Endothelial cell of umbilical vein (primary cell): ENCODE measurements around the gene PTGR3. TPM values are rescaled to one million over a fixed set of nuclear protein-coding genes. Genes with fewer than 3 reads are reported as not detected.

Experiments
- BruUV-seq: library from RNA; stranded (reverse); fragments of 400-500 nt; replicated peaks from 2 replicates; lab custom pipeline; 2021; lab: Mats Ljungman, UMichigan
- CTCF ChIA-PET: fragments of 300-600, 350-600 bp; sonication (Branson Sonifier 250); formaldehyde crosslinking; loops from one replicate; lab custom pipeline; 2021; ENCODE audit warnings: antibody characterized with exemption, inconsistent platforms; lab: Charles Lee
- POLR2A ChIA-PET: fragments of 300-600, 350-600 bp; sonication (Branson Sonifier 250); formaldehyde crosslinking; loops from one replicate; lab custom pipeline; 2021; ENCODE audit warnings: antibody characterized with exemption, inconsistent platforms; lab: Charles Lee
- DNase-seq: peaks from one replicate; pipeline ENCODE4 v3.0.0-alpha.2; 2011; ENCODE audit warnings: low read depth, low spot score
- FAIRE-seq: peaks from 2 replicates; lab custom pipeline; 2011; peaks lifted over from hg19 to GRCh38; lab: Jason Lieb, UNC
- H2AFZ ChIP-seq: 2 replicates; pipeline ENCODE4 v1.6.0; 2012; ENCODE audit warnings: low read depth, low read length, control low read depth, inconsistent platforms
- H3K27ac ChIP-seq: 2 replicates; pipeline ENCODE4 v1.5.1; 2011; ENCODE audit warnings: low read depth, mild to moderate bottlenecking, control low read depth, low read length, moderate library complexity; ENCODE audit not compliant: insufficient read depth
- H3K27me3 ChIP-seq, 2 experiments: 2 replicates each; pipeline versions ENCODE4 v1.6.0 to v1.6.1; 2011; ENCODE audit warnings: low read length in 2 of 2, mixed read lengths in 1 of 2; ENCODE audit not compliant: control insufficient read depth in 2 of 2, insufficient read depth in 2 of 2
- H3K36me3 ChIP-seq, 2 experiments: 2 replicates in 1 of 2; 3 replicates in 1 of 2; pipeline ENCODE4 v1.5.1; 2011; ENCODE audit warnings: low read length in 2 of 2, mild to moderate bottlenecking in 1 of 2, moderate library complexity in 1 of 2; ENCODE audit not compliant: control insufficient read depth in 2 of 2, insufficient read depth in 2 of 2; ENCODE audit errors: extremely low read depth in 1 of 2
- H3K4me1 ChIP-seq: 3 replicates; pipeline ENCODE4 v1.5.1; 2011; ENCODE audit warnings: mild to moderate bottlenecking, low read length; ENCODE audit not compliant: control insufficient read depth, insufficient read depth; ENCODE audit errors: extremely low read depth
- H3K4me2 ChIP-seq: 2 replicates; pipeline ENCODE4 v1.6.1; 2011; ENCODE audit warnings: low read length, control low read depth, mixed read lengths; ENCODE audit not compliant: insufficient read depth
- H3K4me3 ChIP-seq, 3 experiments: fragments of 200-600 bp in 1 of 3; sonication (generic), shearing (Covaris generic) in 1 of 3; replicated peaks in 1 of 3; 2 replicates each; pipeline ENCODE4 v1.5.1; 2011 to 2016; ENCODE audit warnings: control low read depth in 3 of 3, low read length in 3 of 3, mild to moderate bottlenecking in 2 of 3, inconsistent platforms in 1 of 3, low read depth in 1 of 3, moderate library complexity in 1 of 3; ENCODE audit not compliant: insufficient read depth in 1 of 3
- H3K79me2 ChIP-seq: 2 replicates; pipeline ENCODE4 v1.6.0; 2012; ENCODE audit warnings: low read length, inconsistent platforms; ENCODE audit not compliant: control insufficient read depth, insufficient read depth
- H3K9ac ChIP-seq: replicated peaks from 2 replicates; pipeline ENCODE3; 2011; ENCODE audit warnings: low read length, control low read depth; ENCODE audit not compliant: insufficient read depth; ENCODE audit errors: extremely low read depth
- H3K9me1 ChIP-seq: replicated peaks from 3 replicates; pipeline ENCODE4 v1.6.0; 2011; ENCODE audit warnings: mild to moderate bottlenecking, low read length; ENCODE audit not compliant: control insufficient read depth, insufficient read depth; ENCODE audit errors: extremely low read depth
- H3K9me3 ChIP-seq: replicated peaks from 2 replicates; pipeline ENCODE4 v1.5.1; 2012; ENCODE audit warnings: low read length, inconsistent platforms; ENCODE audit not compliant: control insufficient read depth, insufficient read depth
- H4K20me1 ChIP-seq: replicated peaks from 2 replicates; pipeline ENCODE3; 2011; ENCODE audit warnings: mild to moderate bottlenecking, low read length; ENCODE audit not compliant: control insufficient read depth, insufficient read depth; ENCODE audit errors: extremely low read depth
- EZH2 ChIP-seq: IDR thresholded peaks from 2 replicates; pipeline ENCODE4 v1.6.1; 2012; ENCODE audit warnings: borderline replicate concordance, low read depth, mild to moderate bottlenecking, moderate library complexity, low read length, inconsistent platforms; ENCODE audit not compliant: severe bottlenecking
- FOS ChIP-seq: IDR thresholded peaks from 2 replicates; pipeline ENCODE4 v1.6.1; 2011; ENCODE audit warnings: mild to moderate bottlenecking, low read length, moderate library complexity, borderline replicate concordance; ENCODE audit not compliant: insufficient read depth
- GATA2 ChIP-seq: IDR thresholded peaks from 2 replicates; pipeline ENCODE4 v1.7.0; 2011; ENCODE audit warnings: low read depth, mild to moderate bottlenecking, moderate library complexity, mixed read lengths, low read length; ENCODE audit not compliant: insufficient read length, insufficient read depth
- JUN ChIP-seq: IDR thresholded peaks from 2 replicates; pipeline ENCODE4 v1.6.1; 2011; ENCODE audit warnings: borderline replicate concordance, low read depth; ENCODE audit not compliant: insufficient read length, insufficient read depth
- MAX ChIP-seq: IDR thresholded peaks from 2 replicates; pipeline ENCODE4 v1.6.1; 2011; ENCODE audit not compliant: insufficient read depth, insufficient read length
- MYC ChIP-seq: IDR thresholded peaks from one replicate; pipeline ENCODE4 v1.6.1; 2011; ENCODE audit warnings: mild to moderate bottlenecking, low read depth, low read length
- POLR2A ChIP-seq: IDR thresholded peaks from 2 replicates; pipeline ENCODE4 v1.6.1; 2012; ENCODE audit warnings: low read depth, mild to moderate bottlenecking, control low read depth, low read length
- POLR2AphosphoS5 ChIP-seq: IDR thresholded peaks from 2 replicates; pipeline ENCODE4 v1.6.1; 2012; ENCODE audit warnings: low read depth, mild to moderate bottlenecking, control low read depth, low read length, moderate library complexity; ENCODE audit not compliant: insufficient read depth
- dilution Hi-C: fragments of 300-500 bp; cut with MboI; formaldehyde crosslinking; loops from one replicate; pipeline ENCODE4 v1.15.0; 2019; ENCODE audit warnings: low sequenced_read_pairs; ENCODE audit not compliant: extremely low pct_ligation_motif_present
- intact Hi-C: fragments of 100-400 bp; cut with micrococcal nuclease; formaldehyde crosslinking; loops from one replicate; pipeline ENCODE4 v1.10.0; 2022
- polyA plus RNA-seq, 4 experiments: library from polyadenylated mRNA; depleted of rRNA in 3 of 4; stranded (reverse) in 3 of 4; unstranded in 1 of 4; fragments of >200 nt; gene quantifications; 2 replicates each; pipeline versions ENCODE4 v1.2.1 to v1.2.3, GENCODE V29; 2011 to 2012; ENCODE audit warnings: missing spikeins in 1 of 4
- total RNA-seq: library from RNA; stranded (reverse); gene quantifications from 2 replicates; pipeline ENCODE4 v1.2.3, GENCODE V29; 2021
- TF ChIP-seq, protein P1 (sequence below), 2 donors: IDR thresholded peaks; 1 replicate in 1 of 2; 2 replicates in 1 of 2; pipeline ENCODE4 v1.5.1; 2011; ENCODE audit warnings: low read length in 2 of 2, mild to moderate bottlenecking in 2 of 2, moderate library complexity in 2 of 2, control low read depth in 1 of 2, inconsistent platforms in 1 of 2, low read depth in 1 of 2; ENCODE audit not compliant: insufficient read depth in 1 of 2; ENCODE audit errors: extremely low read depth in 1 of 2

PTGR3 gene
- total and polyA plus RNA-seq, 2 donors (not counting 3 experiments of a cell fraction or from before 2014, with no cell fraction given) = 13.9 to 21.9 TPM

DNA sequence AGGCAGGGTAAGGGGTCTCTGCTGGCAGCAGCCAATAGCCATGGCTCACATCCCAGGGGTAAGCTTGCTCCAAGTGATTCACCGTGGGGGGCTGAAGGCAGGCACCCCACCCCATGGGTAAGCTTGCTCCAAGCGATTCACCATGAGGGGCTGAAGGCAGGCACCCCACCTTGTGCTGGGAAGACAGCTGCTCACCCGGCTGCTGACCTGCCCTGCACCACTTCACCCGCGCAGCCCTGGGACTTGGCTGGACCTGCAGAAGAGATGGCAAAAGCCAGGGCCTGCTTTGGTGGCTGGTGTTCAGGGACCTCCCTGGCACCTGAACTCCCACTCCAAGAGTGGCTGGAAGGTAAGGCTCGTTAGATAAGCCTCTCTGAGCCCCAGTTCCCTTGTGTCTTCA lies 19.2 kb downstream of the PTGR3 start:
- Histone ChIP-seq H2AFZ (no peak overlapping the region), H3K9me3 (no peaks in the 10 kb centered on the region), H3K36me3 (no peaks in the 10 kb centered on the region), H3K4me1 (no peaks in the 10 kb centered on the region), H3K9me1 (no peaks in the 10 kb centered on the region), H4K20me1 (no peaks in the 10 kb centered on the region), H3K9ac (no peak overlapping the region), H3K79me2 (no peaks in the 10 kb centered on the region), H3K4me2 (no peak overlapping the region), H3K4me3 (no peak overlapping the region), H3K27ac (no peak overlapping the region), H3K27me3 (no peaks in the 10 kb centered on the region)
- no peak for DNase-seq
- POLR2A ChIA-PET = no interaction called here
- CTCF ChIA-PET = interaction anchor here (0.9 kb wide), 1 partner anchor 122 kb away, joined by 3 read pairs; no protein-coding TSS in a partner anchor
- dilution Hi-C loops (no loop called here), intact Hi-C loops (no loop called here)
- no peak for FAIRE-seq
- no peak for TF ChIP-seq FOS
- no peak for TF ChIP-seq POLR2AphosphoS5
- no peak for TF ChIP-seq JUN
- no peak for TF ChIP-seq MAX
- no peak for TF ChIP-seq GATA2
- no peak for TF ChIP-seq MYC
- TF ChIP-seq POLR2A = no peak
- TF ChIP-seq, protein P1, sequence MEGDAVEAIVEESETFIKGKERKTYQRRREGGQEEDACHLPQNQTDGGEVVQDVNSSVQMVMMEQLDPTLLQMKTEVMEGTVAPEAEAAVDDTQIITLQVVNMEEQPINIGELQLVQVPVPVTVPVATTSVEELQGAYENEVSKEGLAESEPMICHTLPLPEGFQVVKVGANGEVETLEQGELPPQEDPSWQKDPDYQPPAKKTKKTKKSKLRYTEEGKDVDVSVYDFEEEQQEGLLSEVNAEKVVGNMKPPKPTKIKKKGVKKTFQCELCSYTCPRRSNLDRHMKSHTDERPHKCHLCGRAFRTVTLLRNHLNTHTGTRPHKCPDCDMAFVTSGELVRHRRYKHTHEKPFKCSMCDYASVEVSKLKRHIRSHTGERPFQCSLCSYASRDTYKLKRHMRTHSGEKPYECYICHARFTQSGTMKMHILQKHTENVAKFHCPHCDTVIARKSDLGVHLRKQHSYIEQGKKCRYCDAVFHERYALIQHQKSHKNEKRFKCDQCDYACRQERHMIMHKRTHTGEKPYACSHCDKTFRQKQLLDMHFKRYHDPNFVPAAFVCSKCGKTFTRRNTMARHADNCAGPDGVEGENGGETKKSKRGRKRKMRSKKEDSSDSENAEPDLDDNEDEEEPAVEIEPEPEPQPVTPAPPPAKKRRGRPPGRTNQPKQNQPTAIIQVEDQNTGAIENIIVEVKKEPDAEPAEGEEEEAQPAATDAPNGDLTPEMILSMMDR (IDR thresholded peaks at IDR 0.05; ENCODE audit: extremely low read depth in 1 of 2, insufficient read depth in 1 of 2, low read depth in 1 of 2, low read length in 2 of 2) = no peak
- no peak for TF ChIP-seq EZH2
- no TSS peak for BruUV-seq
